AG10803 (cell line): ENCODE data around the gene FGF19.

ENCODE experiments used
- DNase-seq: peaks from one replicate; pipeline ENCODE4 v3.0.0; 2010; ENCODE audit warnings: low read depth
- H3K4me3 ChIP-seq: 2 replicates; pipeline ENCODE4 v1.5.1; 2011; ENCODE audit warnings: mild to moderate bottlenecking, low read length, control low read depth
- CTCF ChIP-seq: conservative IDR thresholded peaks from 2 replicates; pipeline ENCODE4 v1.5.1; 2011; ENCODE audit warnings: mild to moderate bottlenecking, low read length, control low read depth, inconsistent platforms

The FGF19 gene

GRCh38 chr11:69702769-69703452, 911 bp downstream of the FGF19 start:
- H3K4me3 ChIP-seq: no peak overlapping the region
- DNase-seq: no peak
- no peak for TF ChIP-seq CTCF

- no peak overlapping the region for H3K4me3 ChIP-seq
- TF ChIP-seq CTCF: no peak
- no peak for DNase-seq
These were observed 1.6 kb downstream of the FGF19 start for GRCh38 chr11:69702239-69702691.

GRCh38 chr11:69700278-69701140, 3.3 kb downstream of the FGF19 start:
- H3K4me3 ChIP-seq: no peak overlapping the region
- TF ChIP-seq CTCF: no peak
- peak; percentile 39 for DNase-seq

- peak; percentile 49 for DNase-seq
- no peak for TF ChIP-seq CTCF
- H3K4me3 ChIP-seq: no peak overlapping the region
These were observed 4.6 kb downstream of the FGF19 start for GRCh38 chr11:69699213-69699612.

- DNase-seq: no peak
- no peak overlapping the region for H3K4me3 ChIP-seq
- TF ChIP-seq CTCF: no peak
These were observed 5.5 kb downstream of the FGF19 start for GRCh38 chr11:69698362-69698761.

- no peak for TF ChIP-seq CTCF
- DNase-seq: no peak
- no peak overlapping the region for H3K4me3 ChIP-seq
These were observed 6.0 kb downstream of the FGF19 start for GRCh38 chr11:69697861-69698260.

GRCh38 chr11:69697469-69697843, 6.4 kb downstream of the FGF19 start:
- H3K4me3 ChIP-seq: no peak overlapping the region
- no peak for TF ChIP-seq CTCF

More at GRCh38 chr11:69697469-69697843, 6.4 kb downstream of the FGF19 start:
- DNase-seq: no peak
